WTC11 (cell line): Measurements from ENCODE around the gene COL18A1. TPM values are rescaled to one million over a fixed set of nuclear protein-coding genes. Genes with fewer than 3 reads are reported as not detected.

Source experiments
- ATAC-seq: fragments of 200-7000 bp; cut with Tn5 transposase; 2 replicates; pipeline ENCODE4 v1.10.0; 2021; ENCODE audit warnings: mild to moderate bottlenecking, moderate library complexity
- CTCF ChIA-PET: fragments of 300-600 bp; sonication (Branson Sonifier 250); formaldehyde crosslinking; loops from one replicate; lab custom pipeline; 2021; ENCODE audit warnings: antibody characterized with exemption; lab: Charles Lee
- POLR2A ChIA-PET: fragments of 350-600 bp; sonication (Branson Sonifier 250); formaldehyde crosslinking; loops from one replicate; lab custom pipeline; 2021; ENCODE audit warnings: antibody characterized with exemption; lab: Charles Lee
- DNase-seq: peaks from one replicate; pipeline ENCODE4 v3.0.0; 2021; ENCODE audit warnings: low spot score
- H3K27ac Mint-ChIP-seq: 2 replicates; pipeline ENCODE4 v1.8.0; 2021; ENCODE audit warnings: mixed read lengths
- H3K27me3 Mint-ChIP-seq: 2 replicates; pipeline ENCODE4 v1.8.0; 2021; ENCODE audit warnings: low read depth, mild to moderate bottlenecking, moderate library complexity, mixed read lengths
- H3K36me3 Mint-ChIP-seq: 2 replicates; pipeline ENCODE4 v1.8.0; 2021; ENCODE audit warnings: mixed read lengths
- H3K4me1 Mint-ChIP-seq: 2 replicates; pipeline ENCODE4 v1.8.0; 2022; ENCODE audit warnings: mixed read lengths
- H3K4me3 Mint-ChIP-seq: 2 replicates; pipeline ENCODE4 v1.8.0; 2021; ENCODE audit warnings: mild to moderate bottlenecking, moderate library complexity, mixed read lengths
- H3K9me3 Mint-ChIP-seq: 2 replicates; pipeline ENCODE4 v1.8.0; 2021; ENCODE audit warnings: mixed read lengths
- E2F5 ChIP-seq: sonication (generic); formaldehyde crosslinking; IDR thresholded peaks from 2 replicates; pipeline ENCODE4 v1.8.1; 2022; ENCODE audit warnings: mild to moderate bottlenecking, moderate library complexity, missing genetic modification reagents
- EMX1 ChIP-seq: fragments of 250-450 bp; sonication (Bioruptor Pico); IDR thresholded peaks from 2 replicates; pipeline ENCODE4 v1.8.0; 2021; ENCODE audit warnings: mild to moderate bottlenecking
- FOXP1 ChIP-seq: sonication (generic); formaldehyde crosslinking; IDR thresholded peaks from 2 replicates; pipeline ENCODE4 v1.8.0; 2022; ENCODE audit warnings: missing genetic modification reagents, mild to moderate bottlenecking, moderate library complexity, borderline replicate concordance
- MLX ChIP-seq: sonication (generic); formaldehyde crosslinking; IDR thresholded peaks from 2 replicates; pipeline ENCODE4 v1.8.1; 2023; ENCODE audit warnings: mild to moderate bottlenecking, missing genetic modification reagents, moderate library complexity
- MXD4 ChIP-seq: fragments of 250-450 bp; sonication (Bioruptor Pico); IDR thresholded peaks from 2 replicates; pipeline ENCODE4 v1.8.0; 2021; ENCODE audit warnings: mild to moderate bottlenecking, moderate library complexity, borderline replicate concordance
- NFYB ChIP-seq: sonication (generic); formaldehyde crosslinking; conservative IDR thresholded peaks from 2 replicates; pipeline ENCODE4 v1.8.0; 2022; ENCODE audit warnings: low read depth, missing genetic modification reagents
- NR2C2 ChIP-seq: sonication (generic); formaldehyde crosslinking; IDR thresholded peaks from 2 replicates; pipeline ENCODE4 v1.8.0; 2022; ENCODE audit warnings: mild to moderate bottlenecking, missing genetic modification reagents
- RELA ChIP-seq: sonication (generic); formaldehyde crosslinking; IDR thresholded peaks from 2 replicates; pipeline ENCODE4 v1.8.1; 2022; ENCODE audit warnings: missing genetic modification reagents, mild to moderate bottlenecking, borderline replicate concordance
- SMAD3 ChIP-seq: sonication (generic); formaldehyde crosslinking; IDR thresholded peaks from 2 replicates; pipeline ENCODE4 v1.8.0; 2022; ENCODE audit warnings: missing genetic modification reagents, mild to moderate bottlenecking, borderline replicate concordance
- TEAD4 ChIP-seq: sonication (generic); formaldehyde crosslinking; IDR thresholded peaks from 2 replicates; pipeline ENCODE4 v1.8.0; 2022; ENCODE audit warnings: mild to moderate bottlenecking, missing genetic modification reagents
- ZNF121 ChIP-seq: sonication (generic); formaldehyde crosslinking; IDR thresholded peaks from 2 replicates; pipeline ENCODE4 v1.8.0; 2023; ENCODE audit warnings: missing genetic modification reagents
- ZNF232 ChIP-seq: sonication (generic); formaldehyde crosslinking; IDR thresholded peaks from 2 replicates; pipeline ENCODE4 v1.8.0; 2022; ENCODE audit warnings: mild to moderate bottlenecking, missing genetic modification reagents
- total RNA-seq: library from RNA; stranded (reverse); gene quantifications from 3 replicates; pipeline ENCODE4 v1.2.3, GENCODE V29; 2021
- TF ChIP-seq, protein P1 (sequence below): sonication (generic); formaldehyde crosslinking; conservative IDR thresholded peaks from 2 replicates; pipeline ENCODE4 v1.8.1; 2023; ENCODE audit warnings: mild to moderate bottlenecking, low read depth, missing genetic modification reagents, moderate library complexity
- TF ChIP-seq, protein P2 (sequence below): sonication (generic); formaldehyde crosslinking; IDR thresholded peaks from 2 replicates; pipeline ENCODE4 v1.8.1; 2023; ENCODE audit warnings: mild to moderate bottlenecking, missing genetic modification reagents
- TF ChIP-seq, protein P3 (sequence below): sonication (generic); formaldehyde crosslinking; IDR thresholded peaks from 2 replicates; pipeline ENCODE4 v1.8.0; 2022; ENCODE audit warnings: mild to moderate bottlenecking, missing genetic modification reagents
- TF ChIP-seq, protein P4 (sequence below): sonication (generic); formaldehyde crosslinking; IDR thresholded peaks from 2 replicates; pipeline ENCODE4 v1.8.0; 2023; ENCODE audit warnings: missing genetic modification reagents
- TF ChIP-seq, protein P5 (sequence below): sonication (generic); formaldehyde crosslinking; IDR thresholded peaks from 2 replicates; pipeline ENCODE4 v1.8.0; 2022; ENCODE audit warnings: mild to moderate bottlenecking, missing genetic modification reagents
- TF ChIP-seq, protein P6 (sequence below): sonication (generic); formaldehyde crosslinking; IDR thresholded peaks from 2 replicates; pipeline ENCODE4 v1.8.0; 2022; ENCODE audit warnings: mild to moderate bottlenecking, missing genetic modification reagents
- TF ChIP-seq, protein P7 (sequence below): sonication (generic); formaldehyde crosslinking; IDR thresholded peaks from 2 replicates; pipeline ENCODE4 v1.8.1; 2022; ENCODE audit warnings: mild to moderate bottlenecking, missing genetic modification reagents, moderate library complexity, borderline replicate concordance

Gene COL18A1
- total RNA-seq, 1 experiment from 2014 or later: 231 TPM

- Mint-ChIP-seq H3K9me3 (peaks cover 14% of the 10 kb centered on the region), H3K27me3 (no peaks in the 10 kb centered on the region), H3K36me3 (peaks cover 11% of the 10 kb centered on the region; the same call in 1 of the 2 replicates), H3K4me3 (no peak overlapping the region), H3K4me1 (peaks cover 3% of the 10 kb centered on the region; the same call in 1 of the 2 replicates), H3K27ac (peak overlapping the region; percentile 36)
- ChIA-PET POLR2A (no interaction called here), CTCF (interaction anchor here (1.0 kb wide), 1 partner anchor 15 kb away, joined by 4 read pairs; no protein-coding TSS in a partner anchor)
- ATAC-seq (no peak), DNase-seq (no peak)
- no peak for TF ChIP-seq FOXP1 (CRISPR knock-in tag)
- TF ChIP-seq, protein P1, sequence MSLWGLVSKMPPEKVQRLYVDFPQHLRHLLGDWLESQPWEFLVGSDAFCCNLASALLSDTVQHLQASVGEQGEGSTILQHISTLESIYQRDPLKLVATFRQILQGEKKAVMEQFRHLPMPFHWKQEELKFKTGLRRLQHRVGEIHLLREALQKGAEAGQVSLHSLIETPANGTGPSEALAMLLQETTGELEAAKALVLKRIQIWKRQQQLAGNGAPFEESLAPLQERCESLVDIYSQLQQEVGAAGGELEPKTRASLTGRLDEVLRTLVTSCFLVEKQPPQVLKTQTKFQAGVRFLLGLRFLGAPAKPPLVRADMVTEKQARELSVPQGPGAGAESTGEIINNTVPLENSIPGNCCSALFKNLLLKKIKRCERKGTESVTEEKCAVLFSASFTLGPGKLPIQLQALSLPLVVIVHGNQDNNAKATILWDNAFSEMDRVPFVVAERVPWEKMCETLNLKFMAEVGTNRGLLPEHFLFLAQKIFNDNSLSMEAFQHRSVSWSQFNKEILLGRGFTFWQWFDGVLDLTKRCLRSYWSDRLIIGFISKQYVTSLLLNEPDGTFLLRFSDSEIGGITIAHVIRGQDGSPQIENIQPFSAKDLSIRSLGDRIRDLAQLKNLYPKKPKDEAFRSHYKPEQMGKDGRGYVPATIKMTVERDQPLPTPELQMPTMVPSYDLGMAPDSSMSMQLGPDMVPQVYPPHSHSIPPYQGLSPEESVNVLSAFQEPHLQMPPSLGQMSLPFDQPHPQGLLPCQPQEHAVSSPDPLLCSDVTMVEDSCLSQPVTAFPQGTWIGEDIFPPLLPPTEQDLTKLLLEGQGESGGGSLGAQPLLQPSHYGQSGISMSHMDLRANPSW (CRISPR knock-in tag): no peak
- TF ChIP-seq ZNF121: no peak
- TF ChIP-seq, protein P2, sequence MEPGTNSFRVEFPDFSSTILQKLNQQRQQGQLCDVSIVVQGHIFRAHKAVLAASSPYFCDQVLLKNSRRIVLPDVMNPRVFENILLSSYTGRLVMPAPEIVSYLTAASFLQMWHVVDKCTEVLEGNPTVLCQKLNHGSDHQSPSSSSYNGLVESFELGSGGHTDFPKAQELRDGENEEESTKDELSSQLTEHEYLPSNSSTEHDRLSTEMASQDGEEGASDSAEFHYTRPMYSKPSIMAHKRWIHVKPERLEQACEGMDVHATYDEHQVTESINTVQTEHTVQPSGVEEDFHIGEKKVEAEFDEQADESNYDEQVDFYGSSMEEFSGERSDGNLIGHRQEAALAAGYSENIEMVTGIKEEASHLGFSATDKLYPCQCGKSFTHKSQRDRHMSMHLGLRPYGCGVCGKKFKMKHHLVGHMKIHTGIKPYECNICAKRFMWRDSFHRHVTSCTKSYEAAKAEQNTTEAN (CRISPR knock-in tag): no peak
- no peak for TF ChIP-seq ZNF232 (CRISPR knock-in tag)
- TF ChIP-seq, protein P3, sequence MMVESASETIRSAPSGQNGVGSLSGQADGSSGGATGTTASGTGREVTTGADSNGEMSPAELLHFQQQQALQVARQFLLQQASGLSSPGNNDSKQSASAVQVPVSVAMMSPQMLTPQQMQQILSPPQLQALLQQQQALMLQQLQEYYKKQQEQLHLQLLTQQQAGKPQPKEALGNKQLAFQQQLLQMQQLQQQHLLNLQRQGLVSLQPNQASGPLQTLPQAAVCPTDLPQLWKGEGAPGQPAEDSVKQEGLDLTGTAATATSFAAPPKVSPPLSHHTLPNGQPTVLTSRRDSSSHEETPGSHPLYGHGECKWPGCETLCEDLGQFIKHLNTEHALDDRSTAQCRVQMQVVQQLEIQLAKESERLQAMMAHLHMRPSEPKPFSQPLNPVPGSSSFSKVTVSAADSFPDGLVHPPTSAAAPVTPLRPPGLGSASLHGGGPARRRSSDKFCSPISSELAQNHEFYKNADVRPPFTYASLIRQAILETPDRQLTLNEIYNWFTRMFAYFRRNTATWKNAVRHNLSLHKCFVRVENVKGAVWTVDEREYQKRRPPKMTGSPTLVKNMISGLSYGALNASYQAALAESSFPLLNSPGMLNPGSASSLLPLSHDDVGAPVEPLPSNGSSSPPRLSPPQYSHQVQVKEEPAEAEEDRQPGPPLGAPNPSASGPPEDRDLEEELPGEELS (CRISPR knock-in tag): no peak
- no peak for TF ChIP-seq RELA
- TF ChIP-seq, all 79 proteins: peak for 0
Measured at GRCh38 chr21:45454060-45454925, 49.3 kb downstream of the COL18A1 start.

DNA sequence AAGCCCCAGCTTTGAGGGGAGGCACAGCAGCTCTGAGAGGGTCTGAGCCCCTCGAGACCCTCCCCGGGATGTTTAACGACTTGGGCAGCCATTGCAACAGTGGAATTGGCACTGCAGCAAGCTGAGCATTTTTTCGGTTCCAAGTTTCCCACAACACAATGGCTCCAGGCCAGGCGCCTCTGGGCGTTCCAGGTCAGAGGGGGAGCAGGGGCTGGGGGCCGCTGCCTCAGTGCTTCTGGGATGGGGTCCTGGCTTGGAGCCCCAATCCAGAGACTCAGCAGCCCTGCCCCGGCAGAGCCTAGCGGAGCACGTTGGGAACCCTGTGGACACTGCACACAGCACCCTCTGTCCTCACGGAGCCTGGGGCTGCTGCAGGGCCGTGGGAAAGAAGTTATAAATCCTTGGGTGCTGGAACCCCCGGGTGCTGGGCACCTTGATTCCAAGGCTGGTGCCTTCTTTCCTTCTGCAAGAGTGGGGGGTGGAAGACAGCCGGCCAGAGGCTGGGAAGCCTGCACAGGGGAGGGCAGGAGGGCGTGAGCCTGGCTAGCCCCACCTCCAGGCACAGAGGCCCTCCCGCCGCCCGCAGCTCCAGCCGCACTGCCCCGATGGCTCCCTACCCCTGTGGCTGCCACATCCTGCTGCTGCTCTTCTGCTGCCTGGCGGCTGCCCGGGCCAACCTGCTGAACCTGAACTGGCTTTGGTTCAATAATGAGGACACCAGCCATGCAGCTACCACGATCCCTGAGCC lies 50.1 kb downstream of the COL18A1 start:
- Mint-ChIP-seq H3K36me3 (peaks cover 11% of the 10 kb centered on the region; the same call in 1 of the 2 replicates), H3K4me1 (peaks cover 3% of the 10 kb centered on the region; the same call in 1 of the 2 replicates), H3K27ac (no peak overlapping the region; the same call in 1 of the 2 replicates), H3K27me3 (no peaks in the 10 kb centered on the region), H3K9me3 (peaks cover 14% of the 10 kb centered on the region), H3K4me3 (no peak overlapping the region)
- TF ChIP-seq MLX (CRISPR knock-in tag) (no peak), NR2C2 (CRISPR knock-in tag) (no peak), TEAD4 (CRISPR knock-in tag) (no peak), SMAD3 (CRISPR knock-in tag) (no peak), RELA (no peak), EMX1 (CRISPR knock-in tag) (no peak), MXD4 (CRISPR knock-in tag) (no peak), ZNF121 (no peak), ZNF232 (CRISPR knock-in tag) (no peak), E2F5 (CRISPR knock-in tag) (no peak), NFYB (CRISPR knock-in tag) (no peak)
- TF ChIP-seq, protein P4, sequence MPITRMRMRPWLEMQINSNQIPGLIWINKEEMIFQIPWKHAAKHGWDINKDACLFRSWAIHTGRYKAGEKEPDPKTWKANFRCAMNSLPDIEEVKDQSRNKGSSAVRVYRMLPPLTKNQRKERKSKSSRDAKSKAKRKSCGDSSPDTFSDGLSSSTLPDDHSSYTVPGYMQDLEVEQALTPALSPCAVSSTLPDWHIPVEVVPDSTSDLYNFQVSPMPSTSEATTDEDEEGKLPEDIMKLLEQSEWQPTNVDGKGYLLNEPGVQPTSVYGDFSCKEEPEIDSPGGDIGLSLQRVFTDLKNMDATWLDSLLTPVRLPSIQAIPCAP (CRISPR knock-in tag): no peak
- TF ChIP-seq, protein P5, sequence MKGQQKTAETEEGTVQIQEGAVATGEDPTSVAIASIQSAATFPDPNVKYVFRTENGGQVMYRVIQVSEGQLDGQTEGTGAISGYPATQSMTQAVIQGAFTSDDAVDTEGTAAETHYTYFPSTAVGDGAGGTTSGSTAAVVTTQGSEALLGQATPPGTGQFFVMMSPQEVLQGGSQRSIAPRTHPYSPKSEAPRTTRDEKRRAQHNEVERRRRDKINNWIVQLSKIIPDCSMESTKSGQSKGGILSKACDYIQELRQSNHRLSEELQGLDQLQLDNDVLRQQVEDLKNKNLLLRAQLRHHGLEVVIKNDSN (CRISPR knock-in tag): no peak
- TF ChIP-seq, protein P6, sequence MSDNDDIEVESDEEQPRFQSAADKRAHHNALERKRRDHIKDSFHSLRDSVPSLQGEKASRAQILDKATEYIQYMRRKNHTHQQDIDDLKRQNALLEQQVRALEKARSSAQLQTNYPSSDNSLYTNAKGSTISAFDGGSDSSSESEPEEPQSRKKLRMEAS (CRISPR knock-in tag): no peak
- TF ChIP-seq, protein P7, sequence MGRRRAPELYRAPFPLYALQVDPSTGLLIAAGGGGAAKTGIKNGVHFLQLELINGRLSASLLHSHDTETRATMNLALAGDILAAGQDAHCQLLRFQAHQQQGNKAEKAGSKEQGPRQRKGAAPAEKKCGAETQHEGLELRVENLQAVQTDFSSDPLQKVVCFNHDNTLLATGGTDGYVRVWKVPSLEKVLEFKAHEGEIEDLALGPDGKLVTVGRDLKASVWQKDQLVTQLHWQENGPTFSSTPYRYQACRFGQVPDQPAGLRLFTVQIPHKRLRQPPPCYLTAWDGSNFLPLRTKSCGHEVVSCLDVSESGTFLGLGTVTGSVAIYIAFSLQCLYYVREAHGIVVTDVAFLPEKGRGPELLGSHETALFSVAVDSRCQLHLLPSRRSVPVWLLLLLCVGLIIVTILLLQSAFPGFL (CRISPR knock-in tag): no peak
- DNase-seq (no peak), ATAC-seq (peak; percentile 27; the same call in 1 of the 2 replicates)
- ChIA-PET POLR2A (no interaction called here), CTCF (interaction anchor here (1.0 kb wide), 1 partner anchor 146 kb away, joined by 3 read pairs; no protein-coding TSS in a partner anchor)
